Measurements from ENCODE around the gene VRTN. TPM values are rescaled to one million over a fixed set of nuclear protein-coding genes. Genes with fewer than 3 reads are reported as not detected.
A peak's percentile ranks its signal among the peaks of the same experiment; 100 is the strongest.

Gene VRTN, protein sequence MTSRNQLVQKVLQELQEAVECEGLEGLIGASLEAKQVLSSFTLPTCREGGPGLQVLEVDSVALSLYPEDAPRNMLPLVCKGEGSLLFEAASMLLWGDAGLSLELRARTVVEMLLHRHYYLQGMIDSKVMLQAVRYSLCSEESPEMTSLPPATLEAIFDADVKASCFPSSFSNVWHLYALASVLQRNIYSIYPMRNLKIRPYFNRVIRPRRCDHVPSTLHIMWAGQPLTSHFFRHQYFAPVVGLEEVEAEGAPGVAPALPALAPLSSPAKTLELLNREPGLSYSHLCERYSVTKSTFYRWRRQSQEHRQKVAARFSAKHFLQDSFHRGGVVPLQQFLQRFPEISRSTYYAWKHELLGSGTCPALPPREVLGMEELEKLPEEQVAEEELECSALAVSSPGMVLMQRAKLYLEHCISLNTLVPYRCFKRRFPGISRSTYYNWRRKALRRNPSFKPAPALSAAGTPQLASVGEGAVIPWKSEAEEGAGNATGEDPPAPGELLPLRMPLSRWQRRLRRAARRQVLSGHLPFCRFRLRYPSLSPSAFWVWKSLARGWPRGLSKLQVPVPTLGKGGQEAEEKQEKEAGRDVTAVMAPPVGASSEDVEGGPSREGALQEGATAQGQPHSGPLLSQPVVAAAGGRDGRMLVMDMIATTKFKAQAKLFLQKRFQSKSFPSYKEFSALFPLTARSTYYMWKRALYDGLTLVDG
- not detected in 2 replicates for total RNA-seq

DNA sequence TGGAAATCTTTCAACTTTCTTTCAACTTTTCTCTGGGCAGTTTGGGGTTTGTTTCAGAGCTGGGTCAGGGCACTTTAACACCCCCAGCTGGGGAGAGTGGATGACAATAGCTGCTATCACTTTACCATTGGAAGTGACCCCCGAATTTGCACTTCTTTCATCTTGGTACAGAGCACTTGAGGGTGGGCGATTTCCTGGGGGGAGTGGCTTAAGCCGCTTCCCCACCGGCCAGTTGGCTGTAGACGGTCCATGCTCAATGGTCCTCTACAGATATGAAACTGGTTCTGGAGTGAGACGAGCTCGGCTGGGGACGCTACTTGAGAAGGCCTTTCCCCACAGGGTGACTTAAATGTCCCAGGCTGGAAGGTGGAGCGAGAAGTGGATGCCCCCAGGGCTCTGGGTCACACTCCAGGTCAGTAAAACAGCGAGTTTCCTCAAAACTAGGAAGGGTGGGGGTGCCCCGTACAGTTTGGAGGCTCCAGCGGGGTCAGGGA lies at the start of gene VRTN:
VRTN (plus strand) TSS at position 231 of the 494 bp plus-strand sequence. CDS start 8,313 bp downstream, outside the sequence.
- no peak within 1 kb of the TSS for H3K4me3 ChIP-seq (ENCODE audit: low read depth, low read length)
- no peak for DNase-seq (ENCODE audit: low read depth)
- TF ChIP-seq, protein P1, sequence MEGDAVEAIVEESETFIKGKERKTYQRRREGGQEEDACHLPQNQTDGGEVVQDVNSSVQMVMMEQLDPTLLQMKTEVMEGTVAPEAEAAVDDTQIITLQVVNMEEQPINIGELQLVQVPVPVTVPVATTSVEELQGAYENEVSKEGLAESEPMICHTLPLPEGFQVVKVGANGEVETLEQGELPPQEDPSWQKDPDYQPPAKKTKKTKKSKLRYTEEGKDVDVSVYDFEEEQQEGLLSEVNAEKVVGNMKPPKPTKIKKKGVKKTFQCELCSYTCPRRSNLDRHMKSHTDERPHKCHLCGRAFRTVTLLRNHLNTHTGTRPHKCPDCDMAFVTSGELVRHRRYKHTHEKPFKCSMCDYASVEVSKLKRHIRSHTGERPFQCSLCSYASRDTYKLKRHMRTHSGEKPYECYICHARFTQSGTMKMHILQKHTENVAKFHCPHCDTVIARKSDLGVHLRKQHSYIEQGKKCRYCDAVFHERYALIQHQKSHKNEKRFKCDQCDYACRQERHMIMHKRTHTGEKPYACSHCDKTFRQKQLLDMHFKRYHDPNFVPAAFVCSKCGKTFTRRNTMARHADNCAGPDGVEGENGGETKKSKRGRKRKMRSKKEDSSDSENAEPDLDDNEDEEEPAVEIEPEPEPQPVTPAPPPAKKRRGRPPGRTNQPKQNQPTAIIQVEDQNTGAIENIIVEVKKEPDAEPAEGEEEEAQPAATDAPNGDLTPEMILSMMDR (IDR thresholded peaks at IDR 0.05; ENCODE audit: insufficient read depth, low read depth, low read length): no peak

DNA sequence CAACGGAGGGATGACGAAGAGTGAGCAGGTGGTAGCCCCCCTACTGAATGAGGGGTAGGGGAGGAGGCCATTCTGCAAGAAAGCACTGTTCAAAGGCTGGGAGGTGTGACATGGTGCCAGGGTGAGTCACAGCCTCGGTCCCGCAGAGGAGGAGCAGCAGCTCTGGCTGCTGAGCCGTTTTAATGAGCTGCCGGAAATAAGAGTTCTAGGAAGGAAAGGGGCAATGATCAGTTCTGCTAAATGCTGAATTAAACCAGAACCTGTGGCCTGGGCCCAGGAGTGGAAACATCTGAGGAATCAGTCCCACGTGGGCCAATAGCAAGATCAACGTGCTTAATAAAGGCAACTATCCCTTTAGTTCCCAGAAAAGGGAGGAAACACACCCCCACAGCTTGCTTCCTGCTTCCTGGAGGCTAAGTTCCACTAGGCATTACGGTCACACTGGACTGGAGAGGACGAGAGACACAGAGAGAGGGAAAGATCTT lies 49.2 kb upstream of the VRTN start:
- TF ChIP-seq, protein P1 (IDR thresholded peaks at IDR 0.05; ENCODE audit: insufficient read depth, low read depth, low read length): no peak
- DNase-seq (ENCODE audit: low read depth): peak; percentile 24
- H3K4me3 ChIP-seq (ENCODE audit: low read depth, low read length): no peak overlapping the region

DNA sequence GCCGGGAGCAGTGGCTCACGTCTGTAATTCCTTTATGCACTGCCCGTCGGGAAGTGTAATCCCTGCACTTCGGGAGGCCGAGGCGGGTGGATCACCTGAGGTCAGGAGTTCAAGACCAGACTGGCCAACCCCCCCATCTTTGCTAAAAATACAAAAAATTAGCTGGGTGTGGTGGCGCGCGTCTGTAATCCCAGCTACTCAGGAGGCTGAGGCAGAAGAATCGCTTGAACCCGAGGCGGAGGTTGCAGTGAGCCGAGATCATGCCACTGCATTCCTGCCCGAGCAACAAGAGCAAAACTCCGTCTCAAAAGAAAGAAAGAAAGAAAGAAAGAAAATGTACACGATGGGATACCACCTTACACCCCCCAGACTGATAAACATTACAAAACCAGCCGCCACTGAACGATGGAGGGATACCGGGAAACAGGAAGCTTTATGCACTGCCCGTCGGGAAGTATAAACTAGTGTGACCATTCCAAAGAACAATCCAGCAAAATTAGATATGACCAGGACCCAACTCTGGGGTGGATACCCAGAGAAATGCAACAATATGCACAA lies 46.6 kb upstream of the VRTN start:
- DNase-seq (ENCODE audit: low read depth): no peak
- H3K4me3 ChIP-seq (ENCODE audit: low read depth, low read length): peak overlapping the region; percentile 72
- TF ChIP-seq, protein P1 (IDR thresholded peaks at IDR 0.05; ENCODE audit: insufficient read depth, low read depth, low read length): no peak

DNA sequence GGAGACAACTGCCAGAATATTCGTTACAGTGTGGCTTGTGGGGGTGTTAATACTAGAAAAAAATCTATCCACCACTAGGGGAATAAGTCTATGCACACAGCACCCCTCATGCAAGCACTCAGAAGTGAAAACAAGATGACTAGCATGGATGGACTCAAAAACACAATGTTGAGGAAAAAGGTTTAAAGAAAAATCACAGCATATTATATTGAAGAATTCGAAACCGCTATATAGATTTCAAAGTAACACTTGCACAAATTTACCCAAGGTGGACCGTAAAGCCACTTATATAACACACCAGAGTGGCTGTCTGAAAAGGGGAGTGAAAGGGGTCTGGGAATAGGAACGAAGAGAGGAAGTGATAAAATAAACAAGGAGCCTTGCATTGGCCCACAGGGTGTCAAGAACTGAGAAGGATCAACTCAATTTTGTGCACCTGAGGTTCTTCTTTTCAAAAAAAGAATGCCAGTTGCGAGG lies 46.1 kb upstream of the VRTN start:
- TF ChIP-seq, protein P1 (IDR thresholded peaks at IDR 0.05; ENCODE audit: insufficient read depth, low read depth, low read length): peak; percentile 53
- peak overlapping the region; percentile 72 for H3K4me3 ChIP-seq (ENCODE audit: low read depth, low read length)
- peak; percentile 54 for DNase-seq (ENCODE audit: low read depth)

DNA sequence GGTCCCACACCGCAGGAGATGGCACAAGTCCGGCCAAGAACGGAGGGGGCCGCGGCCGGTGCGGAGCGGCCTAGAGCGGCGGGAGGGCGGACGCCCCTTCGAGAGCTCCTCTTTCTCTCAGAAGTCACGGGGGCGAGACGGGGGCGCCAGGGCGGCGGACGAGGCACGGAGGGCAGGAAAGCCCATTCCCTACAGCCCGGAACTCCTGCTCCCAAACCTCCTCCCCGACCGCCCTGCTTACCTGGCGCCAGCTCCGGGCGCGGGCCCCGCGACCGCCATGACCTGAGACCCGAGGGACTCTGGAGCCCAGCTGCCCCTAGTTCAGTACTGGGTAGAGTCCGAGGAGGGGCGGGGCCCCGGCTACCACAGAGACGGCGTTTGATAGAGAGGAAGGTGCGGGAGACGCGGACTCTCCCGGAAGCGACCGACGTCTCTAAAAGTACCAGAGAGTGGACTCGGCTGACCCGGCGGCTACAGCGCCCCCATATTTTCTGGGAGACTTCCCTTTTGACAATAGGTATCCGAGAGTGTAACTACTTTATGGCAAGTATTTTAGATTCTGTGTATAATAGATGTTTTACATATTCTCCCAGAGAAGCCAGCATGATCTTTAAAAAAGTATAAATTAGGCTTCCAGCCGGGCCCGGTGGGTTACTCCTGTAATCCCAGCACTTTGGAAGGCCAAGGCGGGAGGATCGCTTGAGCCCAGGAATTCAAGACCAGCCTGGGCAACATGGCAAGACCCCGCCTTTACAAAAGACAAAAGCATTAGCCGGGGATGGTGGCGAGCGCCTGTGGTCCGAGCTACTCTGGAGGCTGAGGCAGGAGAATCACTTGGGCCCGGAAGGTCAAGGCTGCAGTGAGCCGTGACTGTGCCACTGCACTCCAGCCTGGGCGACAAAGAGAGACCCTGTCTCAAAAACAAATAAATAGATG lies 45.4 kb upstream of the VRTN start, which contains the start of gene ABCD4:
ABCD4 (minus strand) TSS at position 301 of the 936 bp plus-strand sequence; CDS start at position 279, 22 bp downstream.
- TF ChIP-seq, protein P1 (IDR thresholded peaks at IDR 0.05; ENCODE audit: insufficient read depth, low read depth, low read length): peak; percentile 34

More for the DNA sequence above, 45.4 kb upstream of the VRTN start, which contains the start of gene ABCD4:
- peak; percentile 85 for DNase-seq (ENCODE audit: low read depth)
- H3K4me3 ChIP-seq (ENCODE audit: low read depth, low read length): peak within 1 kb of the TSS; percentile 72

Data from fibroblast of villous mesenchyme (primary cell).